Measurements from ENCODE around the gene FUS. TPM values are rescaled to one million over a fixed set of nuclear protein-coding genes. Genes with fewer than 3 reads are reported as not detected.

FUS gene
- total and polyA plus RNA-seq, 4 experiments from 2014 or later = 88.1 to 536 (median 332) TPM

- Histone ChIP-seq H3K27me3 (ENCODE audit: insufficient read depth, low read length) (no peaks in the 10 kb centered on the region), H3K27ac (ENCODE audit: low read depth, low read length) (no peak overlapping the region), H3K4me1 (ENCODE audit: insufficient read depth, low read length) (peaks cover 66% of the 10 kb centered on the region), H3K9me3 (ENCODE audit: control insufficient read depth in 1 of 2, low read length in 2 of 2) (no peaks in the 10 kb centered on the region), H3K36me3 (ENCODE audit: insufficient read depth, low read length) (peaks cover 91% of the 10 kb centered on the region), H3K4me3 (ENCODE audit: low read length in 2 of 2) (no peak overlapping the region)
- H3K4me3 Mint-ChIP-seq = peak overlapping the region in 7 of 8 donors; percentile 1 to 68 (median 27)
- H3K27me3 Mint-ChIP-seq = no peaks in the 10 kb centered on the region
- H3K36me3 Mint-ChIP-seq = peaks cover 93 to 97% of the 10 kb centered on the region in 2 donors
- peaks cover 60 to 97% (median 78%) of the 10 kb centered on the region in 4 donors for H3K4me1 Mint-ChIP-seq
- peak overlapping the region in 5 of 7 donors; percentile 6 to 99 (median 54) for H3K27ac Mint-ChIP-seq
- DNase-seq = no peak
- peaks cover 0 to 15% (median 0%) of the 10 kb centered on the region in 8 donors for H3K9me3 Mint-ChIP-seq
- POLR2A ChIA-PET (ENCODE audit: partially characterized antibody) = interaction anchor here (1.0 to 3.3 kb wide), 6 partner anchors 9 to 69 kb away, joined by 3 to 19 read pairs (median 4); partner anchors contain the start of genes KAT8 and PYCARD
- CTCF ChIA-PET (ENCODE audit: partially characterized antibody) = no interaction called here
- intact Hi-C loops (cut with micrococcal nuclease) = no loop called here
Measured at GRCh38 chr16:31186176-31186575, 6.2 kb downstream of the FUS start.

DNA sequence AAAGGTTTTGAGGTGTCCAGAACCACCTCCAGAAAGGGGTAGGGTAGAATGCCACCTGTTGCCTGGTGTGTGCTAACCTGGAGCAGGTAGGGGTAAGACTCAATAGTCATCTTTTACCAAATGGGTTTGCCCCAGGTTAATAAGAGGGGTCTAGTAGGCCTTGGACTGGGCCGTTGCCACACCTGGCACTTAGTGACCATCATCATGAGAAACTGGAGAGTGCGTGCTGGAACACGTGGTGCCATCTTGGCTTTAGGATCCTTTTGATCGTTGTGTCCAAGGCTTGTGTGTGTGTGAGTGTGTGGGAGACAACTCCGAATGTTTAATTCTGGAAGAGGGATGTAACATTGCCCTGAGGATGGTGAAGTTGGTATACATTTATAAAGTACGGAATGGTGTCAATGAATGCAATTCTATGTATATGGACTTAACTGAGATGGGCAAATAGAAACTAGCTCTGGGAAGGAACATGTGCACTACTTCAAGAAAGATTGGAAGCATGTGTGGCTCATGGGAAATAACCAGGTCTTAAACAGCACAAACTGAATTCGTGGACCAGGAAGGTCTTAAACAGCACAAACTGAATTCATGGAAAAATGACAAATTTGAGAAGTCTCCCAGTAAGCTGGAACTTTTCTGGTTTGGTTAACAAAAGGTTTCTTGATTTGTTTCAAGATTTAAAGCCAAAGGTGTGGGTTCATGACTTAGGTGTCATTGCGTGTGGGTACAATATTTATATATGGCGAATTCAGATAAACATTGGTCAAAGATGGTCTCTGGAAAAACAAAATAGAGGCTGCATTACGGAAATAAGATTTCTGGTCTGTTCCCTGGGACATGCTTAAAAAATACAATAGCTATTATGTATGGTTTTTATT lies 7.2 kb downstream of the FUS start:
- H3K27ac ChIP-seq (ENCODE audit: low read depth, low read length) = no peak overlapping the region

DNA sequence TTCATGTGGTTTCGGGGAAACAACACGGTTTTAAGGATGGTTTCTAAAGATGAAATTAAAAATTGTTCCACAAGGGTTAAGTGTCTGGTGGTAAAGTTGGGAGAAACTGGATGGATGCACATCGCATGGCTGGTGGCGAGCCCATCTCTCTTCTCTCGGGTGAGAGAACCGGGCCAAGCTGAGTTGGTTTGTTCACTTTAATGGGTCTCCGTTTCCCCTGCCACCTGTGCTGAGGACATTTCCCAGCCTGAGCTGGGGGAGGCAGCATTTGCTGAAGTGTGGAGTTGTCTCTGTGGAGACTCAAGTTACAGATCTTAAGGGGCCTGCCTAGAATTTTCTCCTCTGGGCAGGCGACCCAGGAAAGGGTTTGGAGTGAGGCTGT lies 7.9 kb downstream of the FUS start:
- no peak overlapping the region for H3K4me3 Mint-ChIP-seq
- H3K4me3 ChIP-seq (ENCODE audit: low read length in 2 of 2) = no peak overlapping the region
- H3K9me3 ChIP-seq (ENCODE audit: control insufficient read depth in 1 of 2, low read length in 2 of 2) = no peaks in the 10 kb centered on the region
- ChIA-PET CTCF (ENCODE audit: partially characterized antibody) (no interaction called here), POLR2A (ENCODE audit: partially characterized antibody) (interaction anchor here (1.0 to 3.3 kb wide), 3 partner anchors 9 to 13 kb away, joined by 3 to 19 read pairs (median 12); partner anchors contain the start of gene PYCARD)
- H3K9me3 Mint-ChIP-seq = peaks cover 0 to 11% (median 0%) of the 10 kb centered on the region in 8 donors
- intact Hi-C loops (cut with micrococcal nuclease) = no loop called here
- H3K27me3 ChIP-seq (ENCODE audit: insufficient read depth, low read length) = no peaks in the 10 kb centered on the region
- peaks cover 91 to 97% of the 10 kb centered on the region in 2 donors for H3K36me3 Mint-ChIP-seq
- peaks cover 97% of the 10 kb centered on the region for H3K36me3 ChIP-seq (ENCODE audit: insufficient read depth, low read length)
- DNase-seq = no peak
- H3K4me1 ChIP-seq (ENCODE audit: insufficient read depth, low read length) = peaks cover 50% of the 10 kb centered on the region
- no peak overlapping the region for H3K27ac ChIP-seq (ENCODE audit: low read depth, low read length)
- H3K4me1 Mint-ChIP-seq = peaks cover 51 to 91% (median 72%) of the 10 kb centered on the region in 4 donors
- H3K27ac Mint-ChIP-seq = peak overlapping the region in 3 of 7 donors; percentile 3 to 99 (median 53)
- H3K27me3 Mint-ChIP-seq = no peaks in the 10 kb centered on the region

More for the DNA sequence above, 7.2 kb downstream of the FUS start:
- Histone ChIP-seq H3K4me1 (ENCODE audit: insufficient read depth, low read length) (peaks cover 57% of the 10 kb centered on the region), H3K27me3 (ENCODE audit: insufficient read depth, low read length) (no peaks in the 10 kb centered on the region), H3K9me3 (ENCODE audit: control insufficient read depth in 1 of 2, low read length in 2 of 2) (no peaks in the 10 kb centered on the region), H3K4me3 (ENCODE audit: low read length in 2 of 2) (no peak overlapping the region), H3K36me3 (ENCODE audit: insufficient read depth, low read length) (peaks cover 97% of the 10 kb centered on the region)
- Mint-ChIP-seq H3K27me3 (no peaks in the 10 kb centered on the region), H3K36me3 (peaks cover 96 to 97% of the 10 kb centered on the region in 2 donors), H3K27ac (peak overlapping the region in 6 of 7 donors; percentile 26 to 99 (median 57)), H3K9me3 (peaks cover 0 to 11% (median 0%) of the 10 kb centered on the region in 8 donors), H3K4me3 (peak overlapping the region in 2 of 8 donors; percentile 10 to 41), H3K4me1 (peaks cover 57 to 96% (median 78%) of the 10 kb centered on the region in 4 donors)
- POLR2A ChIA-PET (ENCODE audit: partially characterized antibody) = interaction anchor here (1.0 to 3.3 kb wide), 5 partner anchors 8 to 43 kb away, joined by 3 to 19 read pairs (median 4); partner anchors contain the start of gene PYCARD
- DNase-seq = no peak
- CTCF ChIA-PET (ENCODE audit: partially characterized antibody) = no interaction called here
- intact Hi-C loops (cut with micrococcal nuclease) = no loop called here

GRCh38 chr16:31188450-31189411 lies 8.8 kb downstream of the FUS start:
- Histone ChIP-seq H3K27ac (ENCODE audit: low read depth, low read length) (peak overlapping the region; percentile 0), H3K4me1 (ENCODE audit: insufficient read depth, low read length) (peaks cover 41% of the 10 kb centered on the region), H3K4me3 (ENCODE audit: low read length in 2 of 2) (no peak overlapping the region), H3K27me3 (ENCODE audit: insufficient read depth, low read length) (no peaks in the 10 kb centered on the region), H3K9me3 (ENCODE audit: control insufficient read depth in 1 of 2, low read length in 2 of 2) (no peaks in the 10 kb centered on the region), H3K36me3 (ENCODE audit: insufficient read depth, low read length) (peaks cover 96% of the 10 kb centered on the region)
- intact Hi-C loops (cut with micrococcal nuclease) = no loop called here
- Mint-ChIP-seq H3K27ac (peak overlapping the region; percentile 19 to 99 (median 68)), H3K36me3 (peaks cover 88 to 96% of the 10 kb centered on the region in 2 donors), H3K27me3 (no peaks in the 10 kb centered on the region), H3K9me3 (peaks cover 0 to 13% (median 0%) of the 10 kb centered on the region in 8 donors), H3K4me3 (no peak overlapping the region), H3K4me1 (peaks cover 48 to 89% (median 71%) of the 10 kb centered on the region in 4 donors)
- CTCF ChIA-PET (ENCODE audit: partially characterized antibody) = interaction anchor here (0.7 to 0.9 kb wide), 3 partner anchors 11 to 269 kb away, joined by 3 read pairs; no protein-coding TSS in a partner anchor
- POLR2A ChIA-PET (ENCODE audit: partially characterized antibody) = interaction anchor here (2.1 to 3.3 kb wide), 4 partner anchors 9 to 13 kb away, joined by 8 to 28 read pairs (median 14); partner anchors contain the start of genes FUS and PYCARD
- peak in 1 of 5 donors; percentile 9 for DNase-seq

GRCh38 chr16:31189412-31189778 lies 9.5 kb downstream of the FUS start:
- Histone ChIP-seq H3K9me3 (ENCODE audit: control insufficient read depth in 1 of 2, low read length in 2 of 2) (no peaks in the 10 kb centered on the region), H3K27me3 (ENCODE audit: insufficient read depth, low read length) (no peaks in the 10 kb centered on the region), H3K36me3 (ENCODE audit: insufficient read depth, low read length) (peaks cover 97% of the 10 kb centered on the region), H3K4me1 (ENCODE audit: insufficient read depth, low read length) (peaks cover 35% of the 10 kb centered on the region), H3K4me3 (ENCODE audit: low read length in 2 of 2) (no peak overlapping the region), H3K27ac (ENCODE audit: low read depth, low read length) (no peak overlapping the region)
- no peak for DNase-seq
- intact Hi-C loops (cut with micrococcal nuclease) = no loop called here
- Mint-ChIP-seq H3K36me3 (peaks cover 88 to 98% of the 10 kb centered on the region in 2 donors), H3K9me3 (peaks cover 0 to 10% (median 0%) of the 10 kb centered on the region in 8 donors), H3K4me1 (peaks cover 47 to 87% (median 67%) of the 10 kb centered on the region in 4 donors), H3K27me3 (no peaks in the 10 kb centered on the region), H3K27ac (peak overlapping the region in 6 of 7 donors; percentile 19 to 99 (median 67)), H3K4me3 (no peak overlapping the region)
- ChIA-PET CTCF (ENCODE audit: partially characterized antibody) (interaction anchor here (0.7 to 0.9 kb wide), 3 partner anchors 11 to 269 kb away, joined by 3 read pairs; no protein-coding TSS in a partner anchor), POLR2A (ENCODE audit: partially characterized antibody) (interaction anchor here (0.7 to 2.4 kb wide), 6 partner anchors 7 to 12 kb away, joined by 4 to 28 read pairs (median 6); partner anchors contain the start of gene FUS)

- Histone ChIP-seq H3K9me3 (ENCODE audit: control insufficient read depth in 1 of 2, low read length in 2 of 2) (no peaks in the 10 kb centered on the region), H3K36me3 (ENCODE audit: insufficient read depth, low read length) (peaks cover 97% of the 10 kb centered on the region), H3K27ac (ENCODE audit: low read depth, low read length) (no peak overlapping the region), H3K4me3 (ENCODE audit: low read length in 2 of 2) (no peak overlapping the region), H3K4me1 (ENCODE audit: insufficient read depth, low read length) (peaks cover 29% of the 10 kb centered on the region), H3K27me3 (ENCODE audit: insufficient read depth, low read length) (no peaks in the 10 kb centered on the region)
- Mint-ChIP-seq H3K36me3 (peaks cover 85 to 97% of the 10 kb centered on the region in 2 donors), H3K4me1 (peaks cover 44 to 83% (median 64%) of the 10 kb centered on the region in 4 donors), H3K4me3 (peak overlapping the region in 3 of 8 donors; percentile 19 to 50 (median 36)), H3K27me3 (no peaks in the 10 kb centered on the region), H3K27ac (peak overlapping the region in 6 of 7 donors; percentile 25 to 99 (median 70)), H3K9me3 (peaks cover 0 to 10% (median 0%) of the 10 kb centered on the region in 8 donors)
- intact Hi-C loops (cut with micrococcal nuclease) = no loop called here
- ChIA-PET CTCF (ENCODE audit: partially characterized antibody) (interaction anchor here (0.7 to 0.9 kb wide), 2 partner anchors 12 to 48 kb away, joined by 3 read pairs; no protein-coding TSS in a partner anchor), POLR2A (ENCODE audit: partially characterized antibody) (interaction anchor here (0.7 to 2.4 kb wide), 6 partner anchors 8 to 13 kb away, joined by 4 to 28 read pairs (median 6); partner anchors contain the start of gene FUS)
- DNase-seq = peak in 1 of 5 donors; percentile 4
Measured at GRCh38 chr16:31190061-31190460, 10.1 kb downstream of the FUS start.
